Endodermal cell (in vitro differentiated cells): ENCODE data around the gene TIMP4. TPM values are rescaled to one million over a fixed set of nuclear protein-coding genes. Genes with fewer than 3 reads are reported as not detected.

Experiments
- DNase-seq: peaks from one replicate; pipeline ENCODE4 v3.0.0-alpha.2; 2017
- H3K27ac ChIP-seq: 2 replicates; pipeline ENCODE4 v1.5.1; 2013; ENCODE audit warnings: mild to moderate bottlenecking, low read depth, low read length, moderate library complexity
- H3K27me3 ChIP-seq: 2 replicates; pipeline ENCODE4 v1.6.1; 2013; ENCODE audit warnings: mild to moderate bottlenecking, low read length, moderate library complexity; ENCODE audit not compliant: insufficient read depth, control insufficient read depth, poor library complexity, severe bottlenecking
- H3K36me3 ChIP-seq: 2 replicates; pipeline ENCODE4 v1.7.0; 2013; ENCODE audit warnings: mild to moderate bottlenecking, low read length, moderate library complexity; ENCODE audit not compliant: control insufficient read depth, insufficient read depth
- H3K4me1 ChIP-seq: one replicate; pipeline ENCODE4 v1.7.0; 2013; ENCODE audit warnings: low read length; ENCODE audit not compliant: control insufficient read depth, insufficient read depth
- H3K4me3 ChIP-seq: 2 replicates; pipeline ENCODE4 v1.5.1; 2013; ENCODE audit warnings: mild to moderate bottlenecking, low read length, moderate library complexity
- H3K9ac ChIP-seq: 2 replicates; pipeline ENCODE4 v1.6.1; 2013; ENCODE audit warnings: mild to moderate bottlenecking, low read length, moderate library complexity; ENCODE audit not compliant: poor library complexity, severe bottlenecking; ENCODE audit errors: extremely low read depth
- H3K9me3 ChIP-seq: 2 replicates; pipeline ENCODE4 v1.6.1; 2013; ENCODE audit warnings: mild to moderate bottlenecking, low read length, moderate library complexity; ENCODE audit not compliant: control insufficient read depth
- H3K27ac Mint-ChIP-seq: 2 replicates; pipeline ENCODE4 v1.8.0; 2020; ENCODE audit warnings: mixed read lengths
- H3K27me3 Mint-ChIP-seq: 2 replicates; pipeline ENCODE4 v1.8.0; 2021; ENCODE audit warnings: mild to moderate bottlenecking, mixed read lengths; ENCODE audit not compliant: insufficient read depth
- H3K36me3 Mint-ChIP-seq: 2 replicates; pipeline ENCODE4 v1.8.0; 2020; ENCODE audit warnings: low read depth, mixed read lengths
- H3K4me1 Mint-ChIP-seq: 2 replicates; pipeline ENCODE4 v1.8.0; 2020; ENCODE audit warnings: mixed read lengths
- H3K4me3 Mint-ChIP-seq: 2 replicates; pipeline ENCODE4 v1.8.0; 2020; ENCODE audit warnings: mild to moderate bottlenecking, moderate library complexity, mixed read lengths
- H3K9me3 Mint-ChIP-seq: 2 replicates; pipeline ENCODE4 v1.8.0; 2020; ENCODE audit warnings: mild to moderate bottlenecking, mixed read lengths
- WGBS, 2 experiments: methylation state at CpG; one replicate each; pipeline versions ENCODE4 v1.1.5 to v1.1.7; 2013; ENCODE audit warnings: missing lambda C conversion rate in 2 of 2, mixed read lengths in 1 of 2; ENCODE audit not compliant: insufficient coverage in 1 of 2, insufficient read length in 1 of 2; 5-methylcytosine and 5-hydroxymethylcytosine counted together
- total RNA-seq, 2 donors: library from RNA; stranded (reverse); fragmentation: NEBNext Ultra II Directional in 1 of 2; extraction: Animal tissue kit (Norgen Biotek cat#: 25700) in 1 of 2; gene quantifications; 2 replicates in 1 of 2; 3 replicates in 1 of 2; pipeline ENCODE4 v1.2.1, GENCODE V29; 2021
- TF ChIP-seq, protein P1 (sequence below): fragments of 200-600 bp; sonication (generic); conservative IDR thresholded peaks from 2 replicates; pipeline ENCODE4 v1.5.0; 2021; ENCODE audit warnings: antibody characterized with exemption, mild to moderate bottlenecking

TIMP4 gene
- total RNA-seq, 2 donors from 2014 or later = 4.4 TPM; not detected in 1

DNA sequence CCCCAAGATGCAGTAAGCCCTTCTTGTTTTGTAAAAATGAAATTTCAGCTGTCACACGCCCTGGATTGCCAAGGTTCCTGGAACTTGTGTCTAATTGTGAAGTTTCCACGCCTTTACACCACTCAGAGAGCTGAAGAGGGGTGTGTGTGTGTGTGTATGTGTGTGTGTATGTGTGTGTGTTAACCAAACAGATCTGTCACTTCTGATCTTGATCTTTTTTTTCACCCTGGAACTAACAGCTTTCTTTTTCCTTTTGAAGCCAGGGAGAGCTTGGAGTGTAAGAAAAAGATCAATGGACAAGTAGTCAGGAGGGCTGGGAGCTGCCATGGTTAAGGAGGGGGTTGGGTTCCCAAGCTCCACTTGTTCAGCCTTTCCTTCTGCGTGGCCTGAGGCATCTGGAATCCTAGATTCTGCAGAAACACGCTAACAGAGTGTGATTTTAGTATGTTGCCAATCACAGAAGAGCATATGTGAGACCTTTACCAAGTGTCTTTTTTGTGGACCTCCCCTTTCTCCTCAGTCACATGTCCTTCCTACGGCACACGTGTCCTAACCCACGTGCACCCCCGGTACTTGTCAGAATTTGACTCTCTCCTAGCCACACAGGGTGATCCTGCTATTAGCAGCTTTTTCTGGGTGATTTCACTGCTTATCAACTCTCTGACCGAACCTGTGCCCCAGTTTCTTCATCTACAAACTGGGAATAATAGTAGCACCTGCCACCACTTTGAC is 11.5 kb downstream of the TIMP4 start:
- Histone ChIP-seq H3K4me3 (no peak overlapping the region), H3K9me3 (no peaks in the 10 kb centered on the region), H3K27me3 (no peaks in the 10 kb centered on the region), H3K4me1 (no peaks in the 10 kb centered on the region), H3K9ac (no peak overlapping the region), H3K36me3 (no peaks in the 10 kb centered on the region), H3K27ac (no peak overlapping the region)
- 85 to 97% methylated on average over 7 to 9 of the region's 9 CpGs for WGBS, 2 experiments
- Mint-ChIP-seq H3K36me3 (peaks cover 2% of the 10 kb centered on the region), H3K4me3 (no peak overlapping the region), H3K4me1 (peaks cover 2% of the 10 kb centered on the region), H3K9me3 (no peaks in the 10 kb centered on the region), H3K27me3 (no peaks in the 10 kb centered on the region), H3K27ac (no peak overlapping the region)
- TF ChIP-seq, protein P1, sequence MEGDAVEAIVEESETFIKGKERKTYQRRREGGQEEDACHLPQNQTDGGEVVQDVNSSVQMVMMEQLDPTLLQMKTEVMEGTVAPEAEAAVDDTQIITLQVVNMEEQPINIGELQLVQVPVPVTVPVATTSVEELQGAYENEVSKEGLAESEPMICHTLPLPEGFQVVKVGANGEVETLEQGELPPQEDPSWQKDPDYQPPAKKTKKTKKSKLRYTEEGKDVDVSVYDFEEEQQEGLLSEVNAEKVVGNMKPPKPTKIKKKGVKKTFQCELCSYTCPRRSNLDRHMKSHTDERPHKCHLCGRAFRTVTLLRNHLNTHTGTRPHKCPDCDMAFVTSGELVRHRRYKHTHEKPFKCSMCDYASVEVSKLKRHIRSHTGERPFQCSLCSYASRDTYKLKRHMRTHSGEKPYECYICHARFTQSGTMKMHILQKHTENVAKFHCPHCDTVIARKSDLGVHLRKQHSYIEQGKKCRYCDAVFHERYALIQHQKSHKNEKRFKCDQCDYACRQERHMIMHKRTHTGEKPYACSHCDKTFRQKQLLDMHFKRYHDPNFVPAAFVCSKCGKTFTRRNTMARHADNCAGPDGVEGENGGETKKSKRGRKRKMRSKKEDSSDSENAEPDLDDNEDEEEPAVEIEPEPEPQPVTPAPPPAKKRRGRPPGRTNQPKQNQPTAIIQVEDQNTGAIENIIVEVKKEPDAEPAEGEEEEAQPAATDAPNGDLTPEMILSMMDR = no peak
- DNase-seq = no peak

DNA sequence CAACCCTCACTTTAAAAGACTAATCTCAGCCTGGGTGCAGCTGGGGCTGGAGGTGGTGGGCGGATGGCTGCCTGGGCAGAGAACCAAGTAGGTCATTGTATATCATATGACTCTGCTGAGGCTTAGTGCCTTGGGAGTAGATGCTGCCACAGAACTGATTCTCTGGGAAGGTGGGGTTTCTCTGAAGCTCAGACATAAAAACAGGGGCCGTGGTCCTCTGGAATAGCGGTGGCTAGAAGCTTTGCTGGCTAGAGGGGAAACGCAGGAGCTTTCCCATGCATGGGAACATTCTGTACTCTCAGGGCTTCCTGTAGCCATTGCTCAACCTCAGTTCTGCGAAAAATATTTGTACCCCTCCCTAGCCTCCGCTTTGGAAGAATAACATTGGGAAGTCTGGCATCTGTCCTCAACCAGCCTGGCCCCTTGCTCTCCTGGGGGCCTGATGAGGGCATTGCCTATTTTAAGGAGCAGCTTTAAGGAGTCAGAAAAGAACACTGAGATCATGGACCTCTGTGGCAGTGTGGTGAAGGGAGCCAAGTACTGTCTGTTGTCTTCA is 14.7 kb downstream of the TIMP4 start:
- no peak overlapping the region for H3K27ac ChIP-seq
- Mint-ChIP-seq H3K9me3 (no peaks in the 10 kb centered on the region), H3K27ac (peak overlapping the region; percentile 21), H3K4me1 (peaks cover 9% of the 10 kb centered on the region), H3K4me3 (no peak overlapping the region), H3K27me3 (no peaks in the 10 kb centered on the region), H3K36me3 (peaks cover 2% of the 10 kb centered on the region)
- no peak for DNase-seq
- H3K27me3 ChIP-seq = no peaks in the 10 kb centered on the region
- H3K36me3 ChIP-seq = no peaks in the 10 kb centered on the region
- WGBS, 2 experiments = 92% methylated on average over 3 to 6 of the region's 6 CpGs
- TF ChIP-seq, protein P1 = no peak
- H3K4me1 ChIP-seq = no peaks in the 10 kb centered on the region
- no peak overlapping the region for H3K9ac ChIP-seq
- H3K4me3 ChIP-seq = no peak overlapping the region
- H3K9me3 ChIP-seq = no peaks in the 10 kb centered on the region

DNA sequence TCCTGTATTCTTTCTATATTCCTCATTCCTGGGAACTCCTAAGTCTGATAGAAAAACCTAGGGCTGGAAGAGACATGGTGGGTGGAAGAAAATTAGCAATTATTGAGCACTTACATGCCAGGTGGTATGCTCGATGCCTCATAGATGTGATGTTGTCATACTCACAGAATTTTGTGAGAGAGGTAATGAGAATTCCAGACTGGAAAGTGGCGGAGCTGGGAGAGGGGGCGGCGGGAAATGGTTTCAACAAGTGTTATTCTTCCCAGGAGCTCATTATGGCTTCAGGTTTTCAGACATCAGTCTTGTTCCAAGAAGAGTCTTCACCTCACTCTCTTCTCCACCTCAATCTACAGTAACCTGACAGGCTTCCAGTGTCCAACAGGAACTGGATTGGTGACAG is 16.2 kb downstream of the TIMP4 start:
- TF ChIP-seq, protein P1 = no peak
- Mint-ChIP-seq H3K27ac (no peak overlapping the region), H3K27me3 (no peaks in the 10 kb centered on the region), H3K4me1 (peaks cover 9% of the 10 kb centered on the region), H3K9me3 (no peaks in the 10 kb centered on the region), H3K4me3 (no peak overlapping the region), H3K36me3 (no peaks in the 10 kb centered on the region)
- H3K4me3 ChIP-seq = no peak overlapping the region
- no peak overlapping the region for H3K9ac ChIP-seq
- H3K9me3 ChIP-seq = no peaks in the 10 kb centered on the region
- H3K27me3 ChIP-seq = no peaks in the 10 kb centered on the region
- H3K4me1 ChIP-seq = no peaks in the 10 kb centered on the region
- 89 to 100% methylated on average over 1 to 4 of the region's 4 CpGs for WGBS, 2 experiments
- no peaks in the 10 kb centered on the region for H3K36me3 ChIP-seq
- H3K27ac ChIP-seq = no peak overlapping the region
- no peak for DNase-seq
